Suppressor macrophage treated with lipopolysaccharide for 1 hour (primary cell): ENCODE measurements around the gene PET100.

Source experiments
- DNase-seq, 3 donors: peaks; one replicate each; pipeline ENCODE4 v3.0.0-alpha.2; 2020 to 2022

PET100 gene

GRCh38 chr19:7654401-7654800 lies 24.8 kb downstream of the PET100 start:
- no peak for DNase-seq

- DNase-seq: peak; percentile 84 to 93 (median 90)
Measured at GRCh38 chr19:7655581-7655980, 26.0 kb downstream of the PET100 start.

- DNase-seq: peak; percentile 91 to 95 (median 95)
Measured at GRCh38 chr19:7657131-7657751, 27.6 kb downstream of the PET100 start.

- peak; percentile 36 to 68 (median 59) for DNase-seq
Measured at GRCh38 chr19:7658219-7658686, 28.7 kb downstream of the PET100 start.

GRCh38 chr19:7661744-7662538 lies 32.3 kb downstream of the PET100 start:
- DNase-seq: peak; percentile 35 to 52 (median 44)

- no peak for DNase-seq
Measured at GRCh38 chr19:7662657-7663056, 33.1 kb downstream of the PET100 start.

- no peak for DNase-seq
Measured at GRCh38 chr19:7663706-7664105, 34.1 kb downstream of the PET100 start.

- DNase-seq: no peak
Measured at GRCh38 chr19:7665076-7665475, 35.5 kb downstream of the PET100 start.

GRCh38 chr19:7668842-7669241 lies 39.2 kb downstream of the PET100 start, which contains the start of gene RETN:
Gene RETN (plus strand): TSS chr19:7669049. CDS start chr19:7669327, 278 bp downstream.
- no peak for DNase-seq

- DNase-seq: no peak
Measured at GRCh38 chr19:7669641-7670040, 40.0 kb downstream of the PET100 start.

- peak; percentile 29 to 67 (median 54) for DNase-seq
Measured at GRCh38 chr19:7670150-7670783, 40.7 kb downstream of the PET100 start.

- no peak for DNase-seq
Measured at GRCh38 chr19:7670790-7671189, 41.2 kb downstream of the PET100 start.

- DNase-seq: no peak
Measured at GRCh38 chr19:7672522-7672921, 42.9 kb downstream of the PET100 start.

- DNase-seq: peak; percentile 88 to 93 (median 91)
Measured at GRCh38 chr19:7674010-7675005, 44.7 kb downstream of the PET100 start.

- DNase-seq: peak; percentile 57 to 64 (median 58)
Measured at GRCh38 chr19:7676376-7676775, 46.8 kb downstream of the PET100 start.

GRCh38 chr19:7676854-7677253 lies 47.3 kb downstream of the PET100 start, which contains the start of gene MCEMP1:
Gene MCEMP1 (plus strand): TSS chr19:7677090. CDS start chr19:7677121, 31 bp downstream.
- DNase-seq: peak; percentile 49 to 62 (median 51)

- no peak for DNase-seq
Measured at GRCh38 chr19:7677669-7678311, 48.2 kb downstream of the PET100 start.

GRCh38 chr19:7678971-7679751 lies 49.6 kb downstream of the PET100 start:
- DNase-seq: peak; percentile 50 to 52 (median 51)

GRCh38 chr19:7679771-7680605 lies 50.4 kb downstream of the PET100 start:
- DNase-seq: no peak
